HG03108 (cell line): Measurements from ENCODE around the gene NFATC2.

Experiments
- ATAC-seq: cut with Tn5 transposase; IDR thresholded peaks from one replicate; pipeline ENCODE4 v1.9.1; 2021; ENCODE audit warnings: moderate library complexity; ENCODE audit not compliant: unreplicated experiment

Gene NFATC2

GRCh38 chr20:51437182-51437924 lies 105.2 kb downstream of the NFATC2 start:
- ATAC-seq = no peak

DNA sequence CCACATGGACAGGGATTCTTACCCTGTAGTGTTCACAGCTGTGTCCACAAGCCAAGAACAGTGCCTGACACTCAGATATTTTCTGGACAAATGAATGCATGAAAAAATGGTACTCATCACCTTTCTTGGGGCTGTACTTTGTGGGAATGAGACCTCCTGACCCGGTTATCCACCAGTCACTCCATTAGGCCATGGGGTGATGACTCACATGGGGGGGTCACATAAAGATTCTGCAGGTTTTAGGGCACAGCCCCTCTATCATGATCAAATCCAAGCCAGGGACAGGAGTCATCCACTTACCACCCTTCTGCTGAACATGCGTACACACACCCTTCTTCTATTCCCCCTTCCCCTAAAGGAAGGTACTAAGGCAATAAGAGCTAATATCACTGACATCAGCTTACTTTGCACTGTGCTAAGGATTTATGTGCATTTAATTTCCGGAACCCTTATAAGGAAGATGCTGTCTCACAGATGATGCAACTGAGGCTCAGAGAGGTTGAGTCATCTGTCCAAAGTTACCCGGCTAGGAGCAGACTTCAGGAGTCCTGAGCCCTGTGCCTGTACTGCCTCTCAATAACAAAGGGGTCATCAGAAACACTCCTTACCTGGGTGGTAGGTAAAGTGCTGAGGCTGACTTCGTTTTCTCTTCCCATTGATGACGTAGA lies 107.8 kb downstream of the NFATC2 start:
- ATAC-seq = no peak

- ATAC-seq = no peak
Observed at GRCh38 chr20:51434026-51434425, 108.5 kb downstream of the NFATC2 start.

DNA sequence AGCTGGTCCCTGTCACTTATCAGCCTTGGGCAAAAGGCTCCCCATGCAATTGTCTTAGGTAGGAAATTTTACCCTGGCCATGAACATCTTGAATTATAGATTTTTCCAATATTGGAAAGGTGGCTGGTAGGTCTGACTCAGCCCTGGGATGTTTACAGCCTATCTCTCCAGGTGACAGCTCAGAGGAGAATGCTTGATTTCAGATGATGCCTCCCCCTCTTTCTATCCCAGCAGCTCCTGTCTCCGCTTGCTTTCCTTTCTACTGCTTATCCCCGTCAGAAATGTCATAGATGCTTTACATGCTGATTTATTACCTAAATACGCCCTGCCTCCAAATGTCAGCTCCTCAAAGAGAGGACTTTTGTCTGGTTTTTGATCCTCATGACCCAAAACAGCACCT lies 109.6 kb downstream of the NFATC2 start:
- ATAC-seq = no peak

DNA sequence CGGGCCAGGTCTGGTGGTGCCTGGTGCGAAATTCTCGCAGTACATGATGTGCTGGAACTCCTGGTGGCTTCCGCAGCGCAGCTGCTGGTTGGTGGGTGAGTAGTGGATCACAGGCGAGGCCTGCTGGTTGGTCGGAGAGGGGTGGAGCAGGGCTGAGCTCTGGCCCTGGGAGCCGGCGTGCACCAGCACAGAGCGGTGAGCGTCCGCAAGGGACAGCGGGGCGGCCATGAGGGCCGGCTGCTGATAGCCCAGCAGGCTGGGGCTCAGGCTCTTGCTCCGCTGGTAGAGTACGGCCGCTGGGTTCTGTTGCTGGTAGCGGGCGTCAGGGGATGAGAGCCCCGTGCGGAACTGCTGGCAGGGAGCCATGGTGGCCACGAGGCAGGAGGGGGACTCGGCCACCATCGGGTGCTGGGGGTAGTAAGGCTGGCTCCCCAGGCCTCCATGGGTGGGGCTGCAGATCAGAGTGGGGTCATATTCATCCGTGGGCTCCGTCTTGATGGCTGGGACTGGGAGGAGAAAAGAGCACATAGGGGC lies 110.2 kb downstream of the NFATC2 start:
- ATAC-seq = no peak

GRCh38 chr20:51431321-51431720 lies 111.2 kb downstream of the NFATC2 start:
- no peak for ATAC-seq

DNA sequence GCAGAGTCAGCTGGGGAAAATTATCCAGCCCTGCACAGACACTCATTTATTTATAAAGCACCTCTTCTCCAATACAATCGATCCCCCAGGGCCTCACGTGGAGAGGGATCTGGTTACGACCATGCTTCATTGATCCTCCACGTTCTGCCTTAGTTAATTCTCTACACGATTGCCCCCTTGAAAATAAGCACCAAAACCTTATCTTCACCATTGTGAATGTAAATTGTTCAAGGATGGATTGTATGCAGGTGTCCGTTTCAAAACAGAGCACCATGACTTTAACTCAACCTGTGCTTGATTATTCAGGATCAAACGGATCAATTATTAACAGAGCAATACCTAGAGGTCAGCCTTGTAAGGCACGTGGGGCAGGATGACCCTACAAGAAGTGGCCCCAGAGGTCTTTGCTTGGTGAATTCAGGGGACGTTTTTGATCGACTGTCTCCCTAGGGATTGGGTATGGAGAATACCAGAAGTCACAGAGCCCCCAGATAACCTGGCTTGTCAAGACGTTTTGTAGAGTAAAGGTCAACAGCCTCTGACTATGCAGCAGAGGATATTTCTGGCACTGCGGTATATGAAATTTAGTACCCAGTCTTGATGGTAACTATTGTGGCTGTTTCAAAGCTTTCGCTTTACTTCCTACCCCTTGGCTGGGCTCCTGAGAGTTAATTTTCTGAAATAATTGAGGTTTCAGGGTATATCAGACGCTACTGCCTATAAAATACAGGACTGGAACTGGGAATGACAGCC lies 112.1 kb downstream of the NFATC2 start:
- ATAC-seq = no peak

- ATAC-seq = no peak
Observed at GRCh38 chr20:51429696-51430095, 112.8 kb downstream of the NFATC2 start.

GRCh38 chr20:51429144-51429482 lies 113.4 kb downstream of the NFATC2 start:
- no peak for ATAC-seq

DNA sequence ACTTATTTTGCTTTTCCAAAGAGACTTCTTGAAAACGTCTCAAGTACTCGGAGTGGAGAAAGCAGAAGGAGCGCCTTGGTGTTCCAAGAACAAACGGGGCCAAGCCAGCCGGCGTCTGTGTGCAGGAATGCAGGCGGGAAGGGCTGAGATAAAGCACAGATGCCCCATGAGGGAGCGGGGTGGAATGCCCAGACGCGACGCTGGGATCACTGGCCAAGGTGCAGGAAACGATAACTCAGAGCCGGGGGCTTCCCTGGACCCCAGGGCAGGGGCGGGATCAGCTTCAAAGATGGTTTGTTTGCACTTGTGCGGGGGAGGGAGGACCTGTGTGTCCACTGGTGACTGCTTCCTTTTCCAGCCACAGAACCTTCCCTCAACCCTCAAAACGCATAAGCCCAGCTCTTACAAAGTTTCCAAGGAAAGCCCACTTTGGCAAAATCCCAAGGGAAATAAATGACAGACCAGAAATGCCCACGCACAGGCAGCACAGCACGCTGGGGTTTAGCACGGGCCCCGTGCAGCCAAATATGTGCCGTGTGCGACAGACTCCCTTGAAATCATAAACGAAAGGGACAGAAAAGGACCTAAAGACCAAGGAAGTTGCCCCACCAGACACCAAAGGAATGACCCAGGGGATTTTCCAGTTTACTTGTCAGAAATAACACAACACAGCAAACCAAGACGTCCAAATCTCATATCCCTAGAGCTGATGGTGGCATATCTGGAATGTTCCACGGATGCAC lies 113.9 kb downstream of the NFATC2 start:
- no peak for ATAC-seq

- ATAC-seq = no peak
Observed at GRCh38 chr20:51427651-51428291, 114.7 kb downstream of the NFATC2 start.

DNA sequence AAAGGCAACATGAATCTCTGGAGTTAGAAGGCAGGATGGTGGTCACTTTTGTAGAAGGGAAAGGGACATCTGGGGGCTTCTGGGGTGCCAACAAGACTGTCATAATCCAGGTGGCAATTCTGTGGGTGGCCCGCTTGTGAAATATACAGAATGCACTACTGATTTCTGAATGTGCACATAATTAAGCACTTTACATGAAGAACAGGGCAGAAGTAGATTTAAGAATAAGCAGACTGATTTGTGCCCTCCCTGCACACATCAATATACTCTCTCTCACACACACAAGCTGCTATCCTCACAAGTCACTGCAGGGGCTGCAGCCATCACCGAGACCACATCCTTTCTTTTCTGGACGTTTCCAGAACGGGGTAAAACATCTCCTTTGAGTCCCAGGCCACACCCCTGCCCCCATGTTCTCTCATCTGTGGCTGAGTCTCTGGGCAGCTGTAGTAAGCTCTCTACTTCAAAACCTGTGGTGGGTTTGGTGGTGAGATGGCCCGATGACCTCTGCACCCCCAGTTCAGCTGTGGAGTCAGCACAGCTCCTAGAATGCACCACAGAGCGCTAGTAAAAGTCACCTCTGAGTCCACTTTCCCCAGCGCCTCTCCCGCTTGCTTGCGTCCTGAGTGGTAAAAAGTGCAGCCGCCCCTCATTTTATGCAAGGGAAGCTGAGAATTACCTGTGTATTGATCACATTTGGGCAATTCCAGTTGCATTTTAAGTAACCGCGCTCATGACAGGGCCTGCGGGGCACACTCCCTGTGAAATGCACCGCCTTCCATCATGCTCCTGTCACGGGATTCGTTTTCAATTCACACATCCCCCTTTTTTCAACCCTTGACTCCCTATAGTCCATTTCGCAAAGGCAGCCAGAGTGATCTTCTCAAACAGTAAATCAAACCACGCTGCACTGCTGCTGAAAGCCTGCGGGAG lies 115.5 kb downstream of the NFATC2 start:
- ATAC-seq = no peak

DNA sequence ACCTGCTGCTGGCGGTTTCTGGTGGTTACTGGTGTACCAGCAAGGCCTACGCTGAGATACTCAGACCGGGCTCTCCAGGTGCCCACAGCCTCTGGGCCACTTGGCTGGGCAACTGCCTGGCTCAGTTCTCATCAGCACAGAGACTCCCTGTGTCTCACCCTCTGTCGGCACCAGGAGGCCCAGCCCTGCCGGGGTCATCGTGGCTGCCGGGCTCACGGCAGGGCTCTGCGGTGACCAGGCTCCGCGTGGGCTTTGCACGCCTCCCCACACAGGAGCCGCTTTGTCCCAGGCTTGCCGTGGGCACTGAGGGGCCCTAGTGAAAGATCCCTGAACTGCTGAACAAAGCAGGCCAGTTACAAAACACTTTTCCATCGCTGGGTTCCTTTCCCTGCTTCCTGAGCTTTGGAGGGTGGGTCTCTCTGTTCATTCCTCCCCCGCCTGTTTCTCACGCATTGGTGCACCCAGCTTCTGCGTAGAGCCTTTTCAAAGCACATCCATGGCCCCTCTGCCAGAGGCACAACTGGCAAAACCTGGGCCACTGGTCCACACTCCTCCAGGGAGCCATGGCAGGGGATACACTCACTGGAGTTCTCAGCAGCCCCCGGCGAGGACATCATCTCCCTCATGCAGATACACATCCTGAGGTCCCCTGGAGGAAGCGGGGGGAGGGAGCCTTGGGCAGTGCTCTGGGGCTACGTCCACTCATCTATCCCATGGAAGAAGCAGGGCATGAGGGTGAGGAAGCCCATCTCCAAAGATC lies 117.0 kb downstream of the NFATC2 start:
- ATAC-seq = no peak

DNA sequence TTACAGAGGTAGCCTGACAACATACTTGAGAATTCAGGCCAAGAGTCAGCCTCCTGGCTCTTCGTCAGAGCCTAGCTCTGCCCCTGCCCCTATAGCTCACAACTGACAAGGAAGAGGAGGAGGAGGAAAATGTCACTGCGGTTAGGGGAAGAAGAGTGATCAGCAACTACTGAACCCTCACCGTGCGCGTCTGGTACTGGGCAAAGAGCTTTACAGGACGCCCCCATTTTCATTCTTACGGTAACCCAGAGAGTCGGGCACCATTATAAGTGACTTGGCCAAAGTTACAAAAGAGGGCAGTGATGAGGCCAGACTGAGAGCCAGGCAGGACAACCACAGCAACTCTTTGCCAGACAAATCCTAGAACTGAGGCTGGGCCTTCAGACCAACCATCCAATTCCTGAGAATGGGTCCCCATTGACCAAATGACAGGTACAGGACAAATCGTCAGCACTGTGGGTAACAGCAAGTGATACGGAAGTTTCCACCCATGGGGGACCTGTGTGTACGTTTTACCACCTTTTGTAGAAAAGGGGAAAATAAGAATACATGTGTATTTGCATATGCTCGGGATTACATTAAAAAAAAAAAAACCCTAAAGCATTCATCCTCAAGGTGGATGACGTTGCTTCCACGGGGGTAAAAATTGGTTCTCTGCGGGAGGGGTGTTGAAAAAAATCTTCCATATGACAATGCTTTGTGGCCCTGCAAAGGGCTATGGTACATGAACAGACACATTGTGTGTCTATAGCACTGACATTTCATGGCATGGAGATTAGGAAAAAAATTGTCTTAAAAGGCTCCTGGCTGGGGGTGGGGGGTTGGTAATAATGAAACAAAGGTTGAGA lies 118.0 kb downstream of the NFATC2 start:
- no peak for ATAC-seq

DNA sequence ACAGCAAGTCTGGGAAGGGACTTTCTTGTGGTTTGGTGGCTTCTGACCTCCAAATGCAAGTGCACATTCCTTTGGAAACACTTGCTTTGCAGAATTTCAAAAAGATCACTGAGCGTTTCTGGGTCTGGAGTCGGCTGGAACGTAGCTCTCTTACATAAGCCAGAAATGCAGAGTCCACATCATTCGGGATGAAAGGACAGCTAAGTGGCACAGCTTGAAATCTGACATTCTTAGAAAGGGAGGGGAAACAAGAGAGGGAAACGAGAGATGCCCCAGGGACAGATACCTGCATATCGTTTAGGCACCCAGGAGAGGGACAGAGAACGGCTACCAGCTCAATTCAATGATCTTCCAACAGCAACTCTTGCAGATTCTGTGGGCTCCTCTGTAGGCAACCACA lies 118.7 kb downstream of the NFATC2 start:
- ATAC-seq = no peak

DNA sequence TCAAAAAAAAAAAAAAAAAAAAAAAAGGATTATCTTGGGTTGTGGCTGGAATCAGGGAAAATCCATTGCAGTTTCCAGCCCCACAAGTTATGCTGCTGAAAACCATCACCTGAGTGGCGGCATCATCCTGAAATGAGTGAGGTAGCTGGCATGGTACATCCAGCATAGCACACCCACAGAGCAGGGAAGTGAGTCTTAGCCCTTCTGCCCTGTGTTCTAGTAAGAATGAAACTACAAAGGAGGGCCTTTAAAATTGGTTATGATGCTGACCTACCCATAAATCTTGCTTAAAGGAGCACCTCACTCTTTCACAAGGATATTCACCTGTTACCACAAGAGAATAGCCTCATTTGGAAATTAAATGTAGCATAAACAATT lies 119.2 kb downstream of the NFATC2 start:
- ATAC-seq = peak; percentile 58

GRCh38 chr20:51422514-51423289 lies 119.8 kb downstream of the NFATC2 start:
- no peak for ATAC-seq
